ENCODE measurements around the gene STX18.

DNA sequence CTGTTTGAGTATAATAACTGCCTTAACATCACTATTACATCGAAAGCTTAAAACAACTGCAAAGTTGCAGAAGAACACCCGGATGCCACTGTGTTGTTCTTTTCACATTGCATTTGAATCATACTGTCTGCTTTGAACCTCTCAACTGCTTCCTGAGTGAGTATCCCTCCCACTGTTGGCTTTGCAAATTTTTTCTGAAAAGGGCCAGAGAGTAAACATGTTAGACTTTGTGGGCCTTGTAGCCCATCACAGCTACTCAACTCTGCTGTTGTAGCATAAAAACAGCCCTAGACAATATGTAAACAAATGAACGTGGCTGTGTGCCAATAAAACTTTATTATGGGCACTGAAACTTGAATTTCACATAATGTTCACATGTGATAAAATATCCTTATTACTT, 78.9 kb downstream of the STX18 start:
- TF ChIP-seq YY1 (IDR thresholded peaks at IDR 0.05; ENCODE audit: insufficient read depth, insufficient read length) (no peak), ZNF274 (IDR thresholded peaks at IDR 0.05; ENCODE audit: low read depth, low read length) (no peak)

Data from NT2/D1 (cell line).